ENCODE data around the gene UNC5B.
"Not testable (repeated sequence)": the region's sequence is repeated elsewhere in the genome, so short reads cannot be mapped to it uniquely, and the experiment has no call there.

UNC5B gene

GRCh38 chr10:71209731-71210541 is 2.4 kb upstream of the UNC5B start:
- DNase-seq: no peak

- DNase-seq: no peak
Measured at GRCh38 chr10:71210542-71210871, 1.9 kb upstream of the UNC5B start.

GRCh38 chr10:71211053-71211452 is 1.3 kb upstream of the UNC5B start:
- no peak for DNase-seq

- no peak for DNase-seq
Measured at GRCh38 chr10:71211775-71212317, 524 bp upstream of the UNC5B start.

- DNase-seq: peak; percentile 71
Measured at GRCh38 chr10:71213127-71213621, 804 bp downstream of the UNC5B start.

GRCh38 chr10:71213761-71214440 is 1.5 kb downstream of the UNC5B start:
- peak; percentile 92 for DNase-seq

- no peak for DNase-seq
Measured at GRCh38 chr10:71214641-71215559, 2.5 kb downstream of the UNC5B start.

GRCh38 chr10:71216363-71216695 is 4.0 kb downstream of the UNC5B start:
- DNase-seq: no peak

- peak; percentile 23 for DNase-seq
Measured at GRCh38 chr10:71216751-71217265, 4.4 kb downstream of the UNC5B start.

- peak; percentile 40 for DNase-seq
Measured at GRCh38 chr10:71217266-71218045, 5.1 kb downstream of the UNC5B start.

GRCh38 chr10:71218046-71218650 is 5.8 kb downstream of the UNC5B start:
- peak; percentile 67 for DNase-seq

GRCh38 chr10:71218651-71219050 is 6.3 kb downstream of the UNC5B start:
- no peak for DNase-seq

GRCh38 chr10:71219236-71219917 is 7.0 kb downstream of the UNC5B start:
- DNase-seq: not testable (repeated sequence)

- no peak for DNase-seq
Measured at GRCh38 chr10:71219918-71220688, 7.7 kb downstream of the UNC5B start.

GRCh38 chr10:71220689-71221540 is 8.5 kb downstream of the UNC5B start:
- no peak for DNase-seq

GRCh38 chr10:71221586-71222202 is 9.3 kb downstream of the UNC5B start:
- no peak for DNase-seq

- no peak for DNase-seq
Measured at GRCh38 chr10:71222601-71223346, 10.4 kb downstream of the UNC5B start.
